NAMALWA (cell line): ENCODE measurements around the gene IL4I1.

Experiments used
- DNase-seq: peaks from one replicate; pipeline ENCODE4 v3.0.0-alpha.2; 2015; ENCODE audit warnings: low spot score

IL4I1 gene

DNA sequence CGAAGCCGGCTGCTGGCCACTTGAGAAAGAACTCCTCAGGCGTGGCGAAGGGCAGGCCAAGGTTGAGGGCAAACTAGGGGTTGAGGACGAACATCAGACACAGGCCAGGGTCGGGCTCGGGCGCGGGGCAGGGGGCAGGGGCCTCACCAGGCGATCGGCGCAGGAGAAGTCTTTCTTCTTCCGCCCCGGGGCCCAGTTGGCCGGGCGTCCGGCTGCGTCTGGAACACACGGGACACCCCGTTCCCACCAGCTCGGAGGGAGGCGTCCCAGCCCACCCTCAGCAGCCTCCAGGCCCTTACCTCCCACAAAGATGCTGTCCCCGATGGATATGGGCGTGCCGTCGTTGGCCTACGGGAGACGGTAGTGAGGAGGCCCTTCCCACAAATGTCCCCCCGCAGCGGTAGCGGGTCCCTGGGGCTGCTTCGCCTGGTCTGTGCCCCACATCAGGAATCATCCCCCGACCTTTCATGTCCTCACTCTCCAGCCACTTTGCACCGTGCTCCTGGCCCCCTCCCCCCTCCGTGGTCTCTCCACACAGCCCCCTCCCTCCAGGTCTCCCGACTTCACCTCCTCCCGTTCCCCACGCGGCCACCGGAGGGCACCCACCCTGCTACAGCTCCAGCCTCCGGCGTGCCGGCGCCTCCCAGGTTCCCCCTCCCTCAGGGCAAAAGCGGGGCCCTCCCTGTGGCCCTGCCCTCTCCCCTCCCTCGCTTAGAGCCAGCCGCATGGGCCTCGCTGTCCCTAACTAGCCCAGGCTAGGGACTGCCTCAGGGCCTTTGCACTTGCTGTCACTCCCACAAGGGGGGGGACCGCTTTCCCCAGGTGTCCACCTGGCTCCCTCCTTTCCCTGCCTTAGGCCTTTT is 34.1 kb downstream of the IL4I1 start:
- DNase-seq: peak; percentile 44

DNA sequence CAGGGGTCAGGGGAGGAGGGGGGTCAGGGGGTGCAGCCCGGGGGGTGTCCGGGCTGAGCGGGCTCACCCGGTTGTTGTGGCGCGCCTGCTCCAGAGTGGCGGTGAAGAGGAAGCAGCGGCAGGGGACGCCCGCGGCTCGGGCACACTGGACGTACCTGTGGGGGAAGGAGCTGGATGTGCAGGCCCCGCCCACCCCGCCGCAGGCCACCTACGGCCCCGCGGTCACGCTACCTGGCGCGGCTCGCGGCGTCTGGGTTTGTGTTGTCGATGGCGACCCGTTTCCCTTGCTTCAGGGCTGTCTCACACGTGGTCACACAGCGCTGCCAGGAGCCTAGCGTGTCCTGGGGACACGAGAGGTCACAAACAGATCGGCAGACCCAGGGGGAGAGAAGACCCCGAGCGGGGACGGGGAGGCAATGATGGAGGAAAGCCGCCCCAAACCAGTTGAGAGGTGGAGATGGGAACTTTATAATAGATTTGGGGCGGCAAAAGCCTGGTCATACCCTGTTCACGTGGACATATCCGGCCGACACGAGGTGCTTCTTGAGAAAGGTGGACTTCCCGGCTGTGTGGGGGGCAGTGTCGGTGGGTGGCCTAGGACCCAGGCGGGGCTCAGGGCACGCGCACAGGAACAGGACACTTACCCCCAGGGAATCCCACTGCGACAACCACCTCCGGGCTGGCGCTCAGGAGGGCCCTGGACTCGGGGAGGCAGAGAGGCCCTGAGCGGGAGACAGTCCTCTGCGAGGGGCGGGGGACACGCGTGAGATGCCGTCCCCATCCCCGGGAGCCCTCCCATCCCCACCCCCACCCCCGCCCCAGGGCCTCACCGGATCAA is 34.9 kb downstream of the IL4I1 start:
- DNase-seq: peak; percentile 17

DNA sequence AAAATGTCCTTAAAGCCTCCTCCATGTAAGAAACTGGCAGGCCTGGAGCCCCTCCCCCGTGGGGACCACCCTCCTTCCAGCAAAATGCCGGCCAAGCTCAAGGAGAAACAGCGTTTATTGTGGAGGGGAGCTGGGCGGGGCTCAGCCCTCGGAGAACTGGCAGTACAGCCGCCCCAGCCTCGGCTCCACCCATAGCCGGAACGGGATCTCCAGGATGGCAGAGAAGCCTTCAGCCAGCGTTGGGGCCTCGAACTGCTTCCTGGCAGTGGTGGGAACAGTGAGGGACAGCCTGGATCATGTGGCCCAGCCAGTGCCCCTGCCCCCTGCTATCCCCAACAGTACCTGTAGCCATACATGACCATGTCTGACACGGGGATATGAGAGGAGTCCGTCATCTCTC is 35.6 kb downstream of the IL4I1 start:
- peak; percentile 9 for DNase-seq

DNA sequence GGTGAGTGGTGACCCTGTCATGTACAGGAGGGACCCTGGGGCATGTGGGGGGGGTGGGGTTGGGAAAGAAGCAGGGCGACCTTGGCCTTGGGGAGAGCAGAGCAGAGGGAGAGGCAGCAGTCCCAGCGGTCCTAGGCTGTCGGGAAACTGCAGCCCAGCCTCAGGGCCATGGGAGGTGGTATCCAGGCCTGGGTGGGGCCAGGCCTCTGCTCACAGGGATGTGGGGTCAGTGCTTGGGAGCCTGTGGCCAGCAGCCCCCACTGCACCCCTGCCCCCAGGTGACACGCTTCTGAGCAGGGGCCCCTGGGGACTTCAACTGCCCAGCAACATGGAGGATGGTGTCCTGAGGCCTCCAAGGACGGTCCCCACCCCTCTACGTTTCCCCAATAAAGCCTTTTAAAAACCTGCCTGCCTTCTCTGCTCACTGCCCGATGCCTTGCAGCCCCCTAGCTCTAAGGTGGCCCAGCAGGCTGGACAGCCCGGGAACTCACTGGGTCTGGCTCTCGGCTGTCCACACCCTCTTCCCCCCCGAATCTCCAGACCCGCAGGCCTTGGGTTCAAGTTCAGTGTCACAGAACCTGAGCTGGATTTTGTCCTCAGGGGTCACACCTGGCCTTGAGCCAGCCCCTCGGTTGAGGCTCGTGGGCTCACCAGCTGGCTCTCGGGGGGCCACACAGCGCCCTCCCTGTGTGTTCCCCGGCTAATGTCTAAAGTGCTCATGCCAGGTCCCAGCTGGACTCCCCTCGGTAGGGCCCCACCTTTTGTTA is 36.2 kb downstream of the IL4I1 start:
- DNase-seq: peak; percentile 13

DNA sequence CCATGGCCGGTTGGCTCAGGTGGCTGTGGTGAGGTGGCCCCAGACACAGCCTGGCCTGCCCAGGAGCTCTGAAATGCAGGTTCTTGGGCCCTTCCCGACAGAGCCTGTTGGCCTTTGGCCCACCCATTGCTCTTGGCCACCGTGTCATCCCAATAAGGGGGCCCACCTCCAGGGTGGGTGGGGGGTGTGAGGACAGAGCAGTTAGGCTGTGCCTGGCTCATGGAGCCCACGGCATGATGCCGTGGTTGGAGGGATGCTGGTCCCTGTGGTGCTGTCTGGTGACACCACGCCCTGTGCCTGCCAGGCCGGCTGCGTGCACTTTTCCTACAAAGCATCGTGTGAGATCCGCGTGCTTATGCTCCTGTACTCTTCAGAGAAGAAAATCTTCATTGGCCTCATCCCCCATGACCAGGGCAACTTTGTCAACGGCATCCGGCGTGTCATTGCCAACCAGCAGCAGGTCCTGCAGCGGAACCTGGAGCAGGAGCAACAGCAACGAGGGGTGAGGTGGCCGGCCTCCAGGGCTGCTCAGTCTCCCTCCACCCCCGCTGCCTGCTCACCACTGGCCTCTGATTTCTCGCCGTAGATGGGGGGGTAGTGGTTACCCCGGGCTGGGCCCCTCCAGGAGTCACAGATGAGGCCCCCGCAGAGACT is 36.9 kb downstream of the IL4I1 start:
- peak; percentile 11 for DNase-seq

DNA sequence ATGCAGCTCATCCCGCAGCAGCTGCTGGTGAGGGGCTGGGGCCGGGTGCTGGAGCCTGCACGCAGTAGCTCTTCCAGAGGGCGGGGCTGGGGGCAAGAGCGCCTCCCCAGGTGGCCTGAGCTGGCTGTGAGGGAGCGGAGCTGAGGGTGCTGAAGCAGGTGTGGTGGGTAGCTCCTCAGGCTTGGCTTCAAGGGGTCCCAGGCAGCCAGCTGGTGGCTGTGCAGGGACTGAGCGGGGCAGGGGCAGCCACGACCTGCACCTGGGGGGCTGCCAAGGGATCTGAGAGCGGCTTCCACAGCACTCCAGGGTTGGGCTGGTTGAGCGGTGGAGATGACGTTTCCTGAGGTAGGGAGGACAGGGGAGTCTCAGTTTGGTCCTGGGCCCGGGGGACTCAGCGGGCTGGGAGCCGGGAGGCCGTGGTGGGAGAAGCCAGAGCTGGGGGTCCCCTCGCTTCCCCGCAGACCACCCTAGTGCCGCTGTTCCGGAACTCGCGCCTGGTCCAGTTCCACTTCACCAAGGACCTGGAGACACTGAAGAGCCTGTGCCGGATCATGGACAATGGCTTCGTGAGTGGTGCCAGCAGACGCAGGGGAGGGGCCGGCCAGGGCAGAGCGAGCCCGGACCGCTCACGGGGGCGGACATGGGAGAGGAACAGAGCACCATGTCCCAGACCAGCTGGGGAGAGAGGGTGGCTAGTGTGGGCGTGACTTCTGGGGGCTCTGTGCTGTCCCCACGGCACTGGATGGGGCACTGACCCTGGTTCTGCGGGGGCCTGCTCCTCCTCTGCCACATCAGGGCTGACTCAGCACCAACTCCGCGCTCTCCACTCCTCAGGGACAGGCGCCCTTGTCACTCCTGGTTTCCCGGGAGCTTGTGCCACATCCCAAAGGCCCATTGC is 38.4 kb downstream of the IL4I1 start:
- DNase-seq: peak; percentile 45

DNA sequence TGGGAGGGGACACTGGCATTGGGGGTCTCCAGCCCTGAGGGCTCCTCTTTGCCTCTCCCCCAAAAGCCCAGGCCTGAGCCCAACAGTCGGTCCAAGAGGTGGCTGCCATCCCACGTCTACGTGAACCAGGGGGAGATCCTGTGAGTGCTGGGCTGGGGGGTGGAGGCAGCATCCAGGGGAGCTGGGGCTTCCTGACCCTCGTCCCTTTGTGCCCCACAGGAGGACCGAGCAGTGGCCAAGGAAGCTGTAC is 38.9 kb downstream of the IL4I1 start:
- DNase-seq: no peak

DNA sequence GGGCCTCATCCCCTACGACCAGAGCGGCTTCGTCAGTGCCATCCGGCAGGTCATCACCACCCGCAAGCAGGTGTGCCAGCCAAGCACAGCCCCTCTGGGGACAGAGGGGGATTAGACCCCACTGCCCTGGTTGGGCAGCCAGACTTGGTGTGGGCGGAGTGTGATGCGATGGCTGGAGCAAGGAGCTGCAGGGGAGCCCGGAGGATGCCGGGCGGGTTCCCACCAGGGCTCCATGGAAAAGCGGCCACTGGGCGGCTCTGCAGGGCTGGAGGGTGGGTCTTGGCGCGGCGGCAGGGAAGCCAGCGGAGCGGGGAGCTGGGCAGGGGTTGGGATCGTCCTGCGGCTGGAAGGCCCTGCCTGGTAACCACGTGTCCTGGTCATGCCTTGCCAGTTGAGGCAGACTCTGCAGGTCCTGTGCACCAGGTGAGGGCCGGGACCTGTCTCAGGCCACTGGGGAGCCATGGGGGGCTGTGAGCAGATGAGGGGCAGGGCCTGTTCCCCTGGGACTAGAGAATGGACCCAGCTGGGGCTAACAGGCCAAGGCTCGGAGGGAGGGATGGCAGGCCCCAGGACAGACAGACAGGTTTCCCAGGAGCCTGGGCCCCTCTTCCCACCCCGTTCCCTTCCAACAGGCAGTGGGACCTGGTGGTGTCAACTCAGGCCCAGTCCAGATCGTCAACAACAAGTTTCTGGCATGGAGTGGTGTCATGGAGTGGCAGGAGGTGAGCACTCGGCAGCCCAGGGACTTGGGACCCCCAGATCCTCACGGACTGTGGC is 39.4 kb downstream of the IL4I1 start:
- no peak for DNase-seq

DNA sequence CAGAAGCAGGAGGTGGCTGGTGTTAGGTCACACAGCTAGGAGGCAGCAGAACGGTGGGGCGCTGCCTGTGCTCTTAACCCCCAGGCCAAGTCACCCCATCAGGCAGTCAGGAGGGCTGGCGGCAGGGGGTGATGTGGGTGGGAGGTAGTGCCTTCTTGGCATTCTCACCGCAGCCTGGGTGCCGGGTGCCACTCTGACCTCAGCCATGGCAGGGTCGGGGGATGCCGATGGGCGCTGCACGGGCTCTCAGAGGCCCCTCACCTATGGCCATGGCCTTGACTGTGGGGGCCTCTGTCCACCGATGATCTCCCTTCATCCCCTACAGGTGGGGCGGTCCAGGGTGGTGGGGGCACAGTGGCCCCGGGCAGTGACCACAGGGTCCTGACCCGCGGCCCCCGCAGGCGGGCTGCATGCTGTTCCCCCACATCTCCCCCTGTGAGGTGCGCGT is 40.1 kb downstream of the IL4I1 start:
- DNase-seq: no peak

DNA sequence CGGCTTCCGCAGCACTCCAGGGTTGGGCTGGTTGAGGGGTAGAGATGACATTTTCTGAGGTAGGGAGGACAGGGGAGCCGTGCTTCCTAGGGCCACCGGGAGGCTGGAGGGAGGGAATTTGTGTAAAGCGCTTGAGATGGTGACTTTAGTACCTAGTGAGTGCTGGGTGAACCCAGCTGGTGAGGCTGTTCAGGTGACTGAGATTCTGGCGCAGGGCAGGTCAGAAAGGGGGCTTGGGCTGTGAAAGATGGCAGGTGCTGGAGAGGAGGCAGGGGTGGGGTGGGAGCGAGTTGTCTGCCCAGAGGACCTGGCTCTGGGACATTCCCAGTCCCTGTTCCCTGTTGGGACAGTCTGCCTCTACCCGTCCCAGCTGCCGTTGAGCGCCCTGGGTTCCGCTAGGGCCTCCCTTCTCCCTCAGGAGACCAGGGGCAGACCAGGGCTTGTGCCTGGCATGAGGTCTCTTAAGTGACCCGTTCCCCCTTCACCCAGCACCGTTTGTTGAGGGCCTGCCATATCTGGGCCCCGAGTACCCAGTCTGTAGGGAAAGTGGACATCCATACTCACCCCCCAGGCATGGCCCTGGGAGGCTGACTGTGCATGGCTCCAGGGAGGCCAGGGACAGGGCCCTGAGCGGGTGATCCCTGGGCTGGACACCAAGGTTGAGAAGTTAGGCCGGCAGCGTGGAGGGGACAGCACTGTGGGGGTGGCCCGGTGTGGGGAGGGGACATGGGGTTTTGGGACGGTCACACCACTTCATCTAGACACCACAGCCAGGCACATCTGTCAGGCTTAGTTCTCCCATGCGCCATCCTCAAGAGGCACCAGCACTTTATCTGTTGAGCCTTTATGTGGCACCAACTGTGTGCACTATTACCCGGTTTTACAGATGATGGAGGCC is 40.8 kb downstream of the IL4I1 start:
- peak; percentile 14 for DNase-seq

DNA sequence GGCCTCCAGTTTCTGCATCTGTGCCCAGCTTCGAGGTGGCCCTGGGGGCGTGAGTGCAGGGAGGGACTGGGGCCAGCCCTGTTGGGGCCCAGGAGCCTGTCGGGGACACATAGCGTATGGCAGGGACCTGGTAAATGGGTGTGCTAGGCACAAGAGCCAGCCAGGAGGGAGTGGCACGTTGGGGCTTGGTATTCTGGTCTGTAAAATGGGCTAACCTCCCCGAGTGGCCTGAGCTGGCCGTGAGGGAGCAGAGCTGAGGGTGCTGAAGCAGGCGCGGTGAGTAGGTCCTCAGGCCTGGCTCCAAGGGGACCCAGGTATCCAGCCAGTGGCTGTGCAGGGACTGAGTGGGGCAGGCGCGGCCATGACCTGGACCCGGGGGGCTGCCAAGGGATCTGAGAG is 41.4 kb downstream of the IL4I1 start:
- DNase-seq: no peak

DNA sequence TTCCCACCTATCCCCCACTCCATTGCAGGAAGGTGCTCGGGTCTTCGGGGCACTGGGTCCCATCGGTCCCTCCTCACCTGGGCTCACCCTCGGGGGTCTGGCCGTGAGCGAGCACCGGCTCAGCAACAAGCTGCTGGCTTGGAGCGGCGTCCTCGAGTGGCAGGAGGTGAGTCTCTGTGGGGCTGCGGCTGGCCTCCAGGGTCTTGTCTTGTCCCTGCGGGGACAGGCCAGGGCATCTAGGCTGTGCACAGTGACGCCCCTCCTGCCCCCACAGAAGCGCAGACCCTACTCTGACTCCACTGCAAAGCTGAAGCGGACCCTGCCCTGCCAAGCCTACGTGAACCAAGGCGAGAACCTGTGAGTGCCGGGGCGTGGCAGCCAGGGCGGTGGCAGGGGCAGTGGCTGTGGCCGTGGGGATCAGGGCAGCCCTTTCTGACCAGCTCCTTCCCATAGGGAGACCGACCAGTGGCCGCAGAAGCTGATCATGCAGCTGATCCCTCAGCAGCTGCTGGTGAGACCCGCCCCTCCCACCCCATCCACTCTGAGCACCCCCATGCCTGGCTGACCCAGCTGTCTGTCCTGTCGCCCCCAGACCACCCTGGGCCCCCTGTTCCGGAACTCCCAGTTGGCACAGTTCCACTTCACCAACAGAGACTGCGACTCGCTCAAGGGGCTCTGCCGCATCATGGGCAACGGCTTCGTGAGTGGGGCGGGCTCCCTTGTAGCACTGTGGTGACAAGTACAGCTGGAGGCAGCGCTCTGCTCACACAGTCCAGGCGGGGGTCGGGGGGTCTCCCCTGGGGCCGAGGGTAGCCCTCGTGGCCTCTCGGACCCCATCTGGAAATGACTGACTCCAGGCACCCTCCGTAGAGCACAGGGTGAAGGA is 42.1 kb downstream of the IL4I1 start:
- DNase-seq: no peak

DNA sequence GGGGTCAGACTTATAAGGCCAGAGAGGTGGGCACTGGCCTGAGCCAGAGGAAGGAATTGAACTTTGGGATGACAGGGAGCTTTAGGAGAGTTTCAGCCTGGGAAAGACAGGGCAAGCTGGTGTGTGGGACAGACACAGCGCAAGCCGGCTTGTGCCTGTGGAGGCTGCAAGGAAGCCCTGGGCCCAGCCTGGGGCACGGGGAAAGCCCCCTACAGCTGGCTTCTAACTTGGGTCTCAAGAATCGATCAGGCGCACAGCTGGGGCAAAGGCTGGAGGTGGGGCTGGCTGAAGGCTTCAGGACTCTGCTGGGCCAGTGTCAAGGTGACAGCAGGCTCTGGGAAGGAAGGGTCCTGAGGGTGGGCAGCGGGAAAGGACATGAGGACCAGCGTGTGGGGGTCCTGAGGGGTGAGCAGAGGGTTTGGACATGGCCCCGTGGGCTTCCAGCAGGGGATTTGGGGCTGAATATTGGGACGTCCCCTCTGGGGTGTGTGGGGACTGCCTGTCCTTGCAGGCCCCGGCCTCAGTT is 42.8 kb downstream of the IL4I1 start:
- DNase-seq: peak; percentile 34

DNA sequence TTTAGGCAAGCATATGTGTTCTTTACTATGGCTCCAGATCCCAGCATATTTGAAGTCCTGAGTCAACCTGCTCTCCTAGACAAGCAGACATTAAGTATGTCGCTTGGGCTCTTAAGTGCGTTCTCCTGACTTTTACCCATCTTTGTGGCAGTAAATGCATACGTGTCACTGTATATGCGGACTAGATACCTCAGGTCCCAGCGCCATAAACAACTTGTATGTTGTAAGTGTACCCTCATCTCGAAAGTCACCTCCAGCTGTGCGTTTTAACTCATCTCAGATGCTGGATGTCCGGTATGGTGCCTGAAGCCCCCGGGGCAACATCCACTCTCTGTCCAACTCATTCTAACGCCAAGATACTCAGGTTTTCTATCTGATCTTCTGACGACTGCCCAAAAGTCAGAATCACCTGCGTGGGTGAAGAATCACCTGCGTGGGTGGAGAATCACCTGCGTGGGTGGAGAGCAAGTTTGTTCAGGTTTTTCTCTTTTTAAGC is 44.0 kb downstream of the IL4I1 start:
- peak; percentile 19 for DNase-seq

DNA sequence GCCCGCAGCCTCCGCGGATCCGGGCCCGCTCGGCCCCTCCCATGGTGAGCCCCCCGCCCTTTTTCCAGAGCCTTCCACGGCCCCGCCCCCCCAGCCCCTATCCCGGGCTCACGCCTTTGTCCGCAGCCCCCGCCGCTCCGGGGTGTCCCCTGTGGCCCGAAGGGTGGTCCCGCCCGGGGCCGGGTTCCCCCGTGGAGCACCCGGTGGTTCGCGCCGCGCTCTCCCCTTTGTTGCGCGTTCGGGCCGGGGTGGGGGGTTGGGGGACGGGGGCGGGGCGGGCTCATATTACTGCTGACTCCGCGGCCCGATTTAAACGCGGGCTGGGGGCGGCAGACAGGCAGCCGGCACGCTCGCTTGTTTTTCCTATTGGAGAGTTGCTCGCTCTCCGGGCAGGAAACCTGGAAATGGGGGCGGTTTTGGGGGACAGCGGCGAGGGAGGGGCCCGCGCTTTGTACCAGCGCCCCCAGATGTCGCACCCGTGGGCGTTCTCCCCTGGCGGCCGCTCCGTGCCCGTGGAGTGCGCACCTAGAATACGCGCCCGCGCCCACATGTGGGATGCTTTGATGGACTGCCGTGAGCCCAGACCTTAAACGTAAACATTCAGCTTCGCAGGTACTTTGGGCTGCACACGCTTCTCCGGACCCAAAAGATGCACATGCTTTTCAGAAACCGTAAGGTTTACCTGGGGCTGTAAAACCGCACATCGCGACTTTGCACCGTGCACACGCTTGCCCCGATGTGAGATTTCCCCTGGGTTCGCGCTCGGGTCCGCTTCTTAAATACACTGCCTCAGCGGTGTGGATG is 45.0 kb downstream of the IL4I1 start:
- peak; percentile 55 for DNase-seq

DNA sequence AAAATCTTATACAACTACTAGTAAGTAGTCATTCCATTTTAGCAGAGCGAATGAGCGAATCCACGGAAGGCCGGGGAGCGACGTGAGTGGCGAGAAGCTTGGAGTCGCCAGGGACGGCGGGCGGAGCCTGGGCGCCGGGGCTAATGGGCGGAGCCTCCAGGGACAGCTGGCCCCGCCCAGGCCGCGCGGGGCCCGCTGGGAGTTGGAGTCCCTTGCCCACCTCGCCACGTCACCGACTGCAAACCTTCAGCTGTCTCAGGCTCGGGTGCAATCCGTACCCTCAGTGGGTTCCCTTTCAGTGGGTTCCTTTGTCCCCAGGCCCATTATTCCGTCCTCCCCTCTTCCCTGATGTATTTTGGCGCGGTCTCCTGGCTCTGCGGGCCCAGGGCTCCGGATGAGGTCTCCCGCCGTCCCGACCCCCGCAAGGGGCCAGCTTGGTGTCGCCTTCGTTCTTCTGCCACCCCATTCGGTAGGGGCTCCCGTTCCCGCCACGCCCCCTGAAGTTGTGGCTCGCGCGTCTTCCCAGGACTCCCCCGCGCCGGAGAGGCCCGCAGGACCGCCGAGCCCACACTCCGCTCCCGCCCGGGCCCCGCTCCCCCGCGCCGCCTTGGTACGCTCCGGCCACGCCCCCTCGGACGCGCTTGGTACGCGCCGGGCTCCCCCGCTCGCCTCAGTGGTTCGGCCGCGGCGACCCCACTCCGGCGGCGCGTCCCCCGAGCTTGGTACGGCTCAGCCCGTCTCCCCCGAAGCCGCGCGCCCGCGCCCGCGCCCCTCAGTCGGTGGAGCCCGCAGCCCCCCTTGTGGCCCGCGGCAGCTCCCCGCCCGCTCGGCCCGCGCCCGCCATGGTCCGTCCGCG is 46.0 kb downstream of the IL4I1 start, which contains the start of gene PTOV1:
Gene PTOV1, plus strand, starts transcription at position 673 of the 856 bp plus-strand sequence.
- peak; percentile 95 for DNase-seq
